ENCODE data around the gene KIF1C.
"Not testable (repeated sequence)": the region's sequence is repeated elsewhere in the genome, so short reads cannot be mapped to it uniquely, and the experiment has no call there.

The KIF1C gene

GRCh38 chr17:5042157-5043022 is 44.6 kb downstream of the KIF1C start:
- no peak for DNase-seq (ENCODE audit: low read depth in 1 of 2, low spot score in 1 of 2)

- no peak for DNase-seq (ENCODE audit: low read depth in 1 of 2, low spot score in 1 of 2)
Observed at GRCh38 chr17:5043524-5043923, 45.8 kb downstream of the KIF1C start.

- no peak for DNase-seq (ENCODE audit: low read depth in 1 of 2, low spot score in 1 of 2)
Observed at GRCh38 chr17:5044630-5045029, 46.9 kb downstream of the KIF1C start.

- DNase-seq (ENCODE audit: low read depth in 1 of 2, low spot score in 1 of 2) = no peak
Observed at GRCh38 chr17:5045496-5045895, 47.7 kb downstream of the KIF1C start.

GRCh38 chr17:5047446-5047845 is 49.7 kb downstream of the KIF1C start:
- DNase-seq (ENCODE audit: low read depth in 1 of 2, low spot score in 1 of 2) = no peak

- no peak for DNase-seq (ENCODE audit: low read depth in 1 of 2, low spot score in 1 of 2)
Observed at GRCh38 chr17:5049314-5049841, 51.6 kb downstream of the KIF1C start.

- DNase-seq (ENCODE audit: low read depth in 1 of 2, low spot score in 1 of 2) = no peak
Observed at GRCh38 chr17:5050278-5050677, 52.5 kb downstream of the KIF1C start.

- no peak for DNase-seq (ENCODE audit: low read depth in 1 of 2, low spot score in 1 of 2)
Observed at GRCh38 chr17:5055543-5055942, 57.8 kb downstream of the KIF1C start.

GRCh38 chr17:5065227-5065744 is 67.5 kb downstream of the KIF1C start:
- DNase-seq (ENCODE audit: low read depth in 1 of 2, low spot score in 1 of 2) = no peak

GRCh38 chr17:5068236-5068635 is 70.5 kb downstream of the KIF1C start:
- DNase-seq (ENCODE audit: low read depth in 1 of 2, low spot score in 1 of 2) = no peak

GRCh38 chr17:5069724-5070123 is 72.0 kb downstream of the KIF1C start:
- DNase-seq (ENCODE audit: low read depth in 1 of 2, low spot score in 1 of 2) = no peak

- DNase-seq (ENCODE audit: low read depth in 1 of 2, low spot score in 1 of 2) = not testable (repeated sequence)
Observed at GRCh38 chr17:5075472-5075871, 77.7 kb downstream of the KIF1C start.

GRCh38 chr17:5077275-5077674 is 79.5 kb downstream of the KIF1C start:
- not testable (repeated sequence) for DNase-seq (ENCODE audit: low read depth in 1 of 2, low spot score in 1 of 2)

GRCh38 chr17:5077781-5078105 is 80.0 kb downstream of the KIF1C start:
- no peak for DNase-seq (ENCODE audit: low read depth in 1 of 2, low spot score in 1 of 2)

Measured in activated CD4-positive, alpha-beta T cell treated with anti-CD3 and anti-CD28 coated beads, Interleukin-2, amount 50 U/mL, for 24 hours (primary cell).